GM23338 (cell line): ENCODE results near the gene VSIG10. TPM values are rescaled to one million over a fixed set of nuclear protein-coding genes. Genes with fewer than 3 reads are reported as not detected.
"Not testable (repeated sequence)": the region's sequence is repeated elsewhere in the genome, so short reads cannot be mapped to it uniquely, and the experiment has no call there.

Source experiments
- ATAC-seq: fragments of 200-7000 bp; cut with Tn5 transposase; 3 replicates; pipeline ENCODE4 v1.9.1; 2020
- DNase-seq: peaks from one replicate; pipeline ENCODE4 v3.0.0-alpha.2; 2015; ENCODE audit warnings: low spot score
- H2AFZ ChIP-seq: fragments of 200-600 bp; sonication (generic); 2 replicates; pipeline ENCODE4 v1.8.0; 2016; ENCODE audit warnings: antibody characterized with exemption, mild to moderate bottlenecking, moderate library complexity
- H3F3A ChIP-seq: fragments of 200-600 bp; sonication (generic); replicated peaks from 2 replicates; pipeline ENCODE4 v1.8.0; 2017; ENCODE audit warnings: antibody characterized with exemption, mixed run types, low read depth
- H3K27ac ChIP-seq: fragments of 200-600 bp; sonication (generic); 2 replicates; pipeline ENCODE4 v1.6.1; 2016; ENCODE audit warnings: low read depth
- H3K27me3 ChIP-seq: fragments of 200-600 bp; sonication (generic); 2 replicates; pipeline ENCODE4 v1.8.0; 2016; ENCODE audit warnings: mild to moderate bottlenecking, mixed run types, moderate library complexity; ENCODE audit not compliant: insufficient read depth
- H3K36me3 ChIP-seq: fragments of 200-600 bp; sonication (generic); 2 replicates; pipeline ENCODE4 v1.8.0; 2016; ENCODE audit warnings: mild to moderate bottlenecking; ENCODE audit not compliant: insufficient read depth
- H3K4me1 ChIP-seq: fragments of 200-600 bp; sonication (generic); 2 replicates; pipeline ENCODE4 v1.8.0; 2016; ENCODE audit warnings: mild to moderate bottlenecking, moderate library complexity; ENCODE audit not compliant: insufficient read depth
- H3K4me2 ChIP-seq: fragments of 200-600 bp; sonication (generic); 2 replicates; pipeline ENCODE4 v1.7.1; 2017; ENCODE audit warnings: mixed run types
- H3K4me3 ChIP-seq: fragments of 200-600 bp; sonication (generic); 2 replicates; pipeline ENCODE4 v1.6.1; 2016; ENCODE audit warnings: mixed run types
- H3K79me2 ChIP-seq: fragments of 200-600 bp; sonication (generic); replicated peaks from 2 replicates; pipeline ENCODE4 v1.8.0; 2017; ENCODE audit warnings: mild to moderate bottlenecking; ENCODE audit not compliant: insufficient read depth
- H3K9me2 ChIP-seq: fragments of 200-600 bp; sonication (generic); 2 replicates; pipeline ENCODE4 v1.8.0; 2017; ENCODE audit not compliant: insufficient read depth
- H4K20me1 ChIP-seq: fragments of 200-600 bp; sonication (generic); replicated peaks from 2 replicates; pipeline ENCODE4 v1.8.0; 2017; ENCODE audit warnings: mild to moderate bottlenecking; ENCODE audit not compliant: insufficient read depth
- H3K27ac Mint-ChIP-seq: 2 replicates; pipeline ENCODE4 v1.8.0; 2020; ENCODE audit warnings: inconsistent platforms, mild to moderate bottlenecking, moderate library complexity, mixed read lengths
- H3K27me3 Mint-ChIP-seq: 3 replicates; pipeline ENCODE4 v1.8.0; 2022; ENCODE audit warnings: low read depth, mild to moderate bottlenecking, moderate library complexity, mixed read lengths, inconsistent platforms; ENCODE audit not compliant: insufficient read depth, poor library complexity
- H3K36me3 Mint-ChIP-seq: 3 replicates; pipeline ENCODE4 v1.8.0; 2021; ENCODE audit warnings: low read depth, mild to moderate bottlenecking, inconsistent platforms, moderate library complexity, mixed read lengths
- H3K4me1 Mint-ChIP-seq: 3 replicates; pipeline ENCODE4 v1.8.0; 2020; ENCODE audit warnings: mild to moderate bottlenecking, inconsistent platforms, mixed read lengths
- H3K4me3 Mint-ChIP-seq: 3 replicates; pipeline ENCODE4 v1.8.0; 2021; ENCODE audit warnings: moderate library complexity, mild to moderate bottlenecking, inconsistent platforms, mixed read lengths
- H3K9me3 Mint-ChIP-seq: 3 replicates; pipeline ENCODE4 v1.8.0; 2020; ENCODE audit warnings: moderate library complexity, mild to moderate bottlenecking, inconsistent platforms, mixed read lengths
- ETS1 ChIP-seq: IDR thresholded peaks from 2 replicates; pipeline ENCODE4 v1.6.1; 2016; ENCODE audit warnings: antibody characterized with exemption
- EZH2 ChIP-seq: fragments of 200-600 bp; sonication (generic); IDR thresholded peaks from one replicate; pipeline ENCODE4 v1.8.0; 2017; ENCODE audit warnings: antibody characterized with exemption, mild to moderate bottlenecking, low read depth; ENCODE audit not compliant: unreplicated experiment
- EZH2phosphoT487 ChIP-seq: fragments of 200-600 bp; sonication (generic); IDR thresholded peaks from one replicate; pipeline ENCODE4 v1.8.1; 2018; ENCODE audit warnings: antibody characterized with exemption; ENCODE audit not compliant: unreplicated experiment
- JUNB ChIP-seq: IDR thresholded peaks from one replicate; pipeline ENCODE4 v1.6.1; 2016; ENCODE audit warnings: antibody characterized with exemption; ENCODE audit not compliant: unreplicated experiment
- NANOG ChIP-seq: IDR thresholded peaks from 2 replicates; pipeline ENCODE4 v1.6.1; 2016; ENCODE audit warnings: antibody characterized with exemption, borderline replicate concordance
- POLR2AphosphoS5 ChIP-seq: IDR thresholded peaks from 2 replicates; pipeline ENCODE4 v1.6.1; 2016; ENCODE audit warnings: antibody characterized with exemption, low read depth
- REST ChIP-seq: IDR thresholded peaks from one replicate; pipeline ENCODE4 v1.6.1; 2018; ENCODE audit warnings: antibody characterized with exemption; ENCODE audit not compliant: unreplicated experiment
- STAT1 ChIP-seq: IDR thresholded peaks from one replicate; pipeline ENCODE4 v1.6.1; 2016; ENCODE audit warnings: antibody characterized with exemption; ENCODE audit not compliant: unreplicated experiment
- ZNF114 ChIP-seq: fragments of 250-450 bp; sonication (Bioruptor Pico); IDR thresholded peaks from 2 replicates; pipeline ENCODE4 v1.5.0; 2020; ENCODE audit warnings: mild to moderate bottlenecking, moderate library complexity
- ZNF331 ChIP-seq: fragments of 250-450 bp; sonication (Bioruptor Pico); IDR thresholded peaks from 2 replicates; pipeline ENCODE4 v1.5.0; 2020; ENCODE audit warnings: low read depth, mild to moderate bottlenecking, moderate library complexity
- polyA plus RNA-seq: library from polyadenylated mRNA; unstranded; fragments of >200 nt; fragmentation: Nextera tagmentation; extraction: Ambion mirVana; gene quantifications from 2 replicates; pipeline ENCODE4 v1.2.1, GENCODE V29; 2016
- total RNA-seq: library from RNA; depleted of rRNA; stranded (reverse); fragments of >200 nt; shearing (Covaris generic); gene quantifications from 2 replicates; pipeline ENCODE4 v1.2.3, GENCODE V29; 2014

VSIG10 gene
- total and polyA plus RNA-seq, 2 experiments from 2014 or later: 52.1 to 98.5 TPM

- TF ChIP-seq REST (no peak), NANOG (no peak), EZH2phosphoT487 (no peak), STAT1 (no peak), EZH2 (no peak), ZNF331 (CRISPR knock-in tag) (no peak), ETS1 (no peak), JUNB (no peak)
Observed at GRCh38 chr12:118082161-118082560, 21.6 kb downstream of the VSIG10 start (continued).

- DNase-seq, H3K4me2 ChIP-seq, H3K27ac Mint-ChIP-seq, H3K4me3 Mint-ChIP-seq, H4K20me1 ChIP-seq, H3K27me3 ChIP-seq, H3K9me3 Mint-ChIP-seq, H3K27me3 Mint-ChIP-seq, H3K27ac ChIP-seq, H2AFZ ChIP-seq, H3K4me1 ChIP-seq, H3K4me1 Mint-ChIP-seq, H3K4me3 ChIP-seq, H3K9me2 ChIP-seq, ATAC-seq: not testable (repeated sequence)
- H3K36me3 ChIP-seq: peaks cover 45% of the 10 kb centered on the region
- peaks cover 76% of the 10 kb centered on the region for H3K36me3 Mint-ChIP-seq
- peaks cover 18% of the 10 kb centered on the region; the same call in 1 of the 2 replicates for H3F3A ChIP-seq
- H3K79me2 ChIP-seq: peaks cover 40% of the 10 kb centered on the region
Observed at GRCh38 chr12:118081521-118081920, 22.3 kb downstream of the VSIG10 start.

- Mint-ChIP-seq H3K4me1 (0 out of 3 replicates have a peak, but pooled peaks cover 2% of the 10 kb centered on the region), H3K9me3 (no peaks in the 10 kb centered on the region; the same call in 2 of the 3 replicates)
Observed at GRCh38 chr12:118073768-118074167, 30.0 kb downstream of the VSIG10 start.

More at GRCh38 chr12:118073768-118074167, 30.0 kb downstream of the VSIG10 start:
- no peak overlapping the region for H2AFZ ChIP-seq
- H3K27me3 Mint-ChIP-seq: peaks cover 5% of the 10 kb centered on the region
- no peaks in the 10 kb centered on the region for H3K4me1 ChIP-seq
- H3K4me3 ChIP-seq: no peak overlapping the region
- H3K36me3 ChIP-seq: peaks cover 45% of the 10 kb centered on the region
- ATAC-seq (peak; percentile 35; the same call in 1 of the 3 replicates), DNase-seq (no peak)
- no peaks in the 10 kb centered on the region for H3K9me2 ChIP-seq
- H3K27ac ChIP-seq: 0 out of 2 replicates have a peak overlapping the region, but pooled peaks have one; percentile 66
- peaks cover 70% of the 10 kb centered on the region for H3K36me3 Mint-ChIP-seq
- no peaks in the 10 kb centered on the region for H3K27me3 ChIP-seq
- TF ChIP-seq EZH2phosphoT487 (no peak), STAT1 (no peak), ZNF114 (no peak), JUNB (no peak), NANOG (no peak), ZNF331 (CRISPR knock-in tag) (no peak), REST (no peak), POLR2AphosphoS5 (no peak), EZH2 (no peak)
- no peaks in the 10 kb centered on the region for H3K79me2 ChIP-seq
- H3K27ac Mint-ChIP-seq: 0 out of 2 replicates have a peak overlapping the region, but pooled peaks have one; percentile 45
- no peak overlapping the region for H3K4me3 Mint-ChIP-seq
- no peak overlapping the region for H3K4me2 ChIP-seq
- H3F3A ChIP-seq: peaks cover 20% of the 10 kb centered on the region
- H4K20me1 ChIP-seq: no peaks in the 10 kb centered on the region; the same call in 1 of the 2 replicates
